GM12878 (cell line): ENCODE data around the gene ZNF574. TPM values are rescaled to one million over a fixed set of nuclear protein-coding genes. Genes with fewer than 3 reads are reported as not detected.

Experiments
- ATAC-seq: fragments of 200-7000 bp; cut with Tn5 transposase; 3 replicates; pipeline ENCODE4 v1.9.1; 2020; ENCODE audit warnings: mild to moderate bottlenecking, moderate library complexity
- BruUV-seq: library from RNA; stranded (reverse); fragments of 400-500 nt; replicated peaks from 2 replicates; lab custom pipeline; 2021; lab: Mats Ljungman, UMichigan
- CTCF ChIA-PET: fragments of 300-600 bp; sonication (Branson Sonifier 250); formaldehyde crosslinking; extraction: SDS; loops from one replicate; lab custom pipeline; 2021; ENCODE audit warnings: inconsistent platforms; lab: Yijun Ruan, JAX
- POLR2A ChIA-PET: fragments of 350-600 bp; formaldehyde crosslinking; extraction: SDS; loops from one replicate; lab custom pipeline; 2021; ENCODE audit warnings: inconsistent platforms; lab: Charles Lee
- RAD21 ChIA-PET: fragments of 300-600 bp; sonication (Branson Sonifier 250); formaldehyde crosslinking; loops from one replicate; lab custom pipeline; 2023; ENCODE audit warnings: antibody characterized with exemption; ENCODE audit not compliant: unreplicated experiment; lab: Charles Lee
- SMC1A ChIA-PET: fragments of 300-600 bp; sonication (Branson Sonifier 250); formaldehyde crosslinking; loops from one replicate; lab custom pipeline; 2023; ENCODE audit not compliant: unreplicated experiment, uncharacterized antibody; lab: Charles Lee
- DNase-seq: peaks from one replicate; pipeline ENCODE4 v3.0.0-alpha.2; 2011; ENCODE audit warnings: low read depth, low spot score
- FAIRE-seq: peaks from 3 replicates; lab custom pipeline; 2011; peaks lifted over from hg19 to GRCh38; lab: Jason Lieb, UNC
- H2AFZ ChIP-seq: 2 replicates; pipeline ENCODE4 v1.6.0; 2011; ENCODE audit warnings: low read depth, low read length, control low read depth; ENCODE audit not compliant: control insufficient read depth
- H3K27ac ChIP-seq: 2 replicates; pipeline ENCODE4 v1.5.1; 2011; ENCODE audit warnings: control low read depth; ENCODE audit not compliant: control insufficient read depth, insufficient read depth
- H3K27me3 ChIP-seq, 2 experiments: replicated peaks in 1 of 2; 2 replicates each; pipeline versions ENCODE4 v1.6.0 to v1.6.1; 2011; ENCODE audit warnings: low read length in 1 of 2; ENCODE audit not compliant: control insufficient read depth in 2 of 2, insufficient read depth in 2 of 2
- H3K36me3 ChIP-seq, 2 experiments: 2 replicates each; pipeline ENCODE4 v1.5.1; 2011; ENCODE audit warnings: low read length in 1 of 2; ENCODE audit not compliant: control insufficient read depth in 2 of 2, insufficient read depth in 2 of 2
- H3K4me1 ChIP-seq: 2 replicates; pipeline ENCODE4 v1.6.1; 2011; ENCODE audit warnings: mild to moderate bottlenecking, low read length, moderate library complexity, mixed read lengths; ENCODE audit not compliant: control insufficient read depth, insufficient read depth
- H3K4me2 ChIP-seq: 2 replicates; pipeline ENCODE4 v1.6.0; 2011; ENCODE audit warnings: control low read depth; ENCODE audit not compliant: control insufficient read depth, insufficient read depth
- H3K4me3 ChIP-seq: fragments of 200-600 bp; sonication (generic); 2 replicates; pipeline ENCODE4 v1.5.1; 2016
- H3K79me2 ChIP-seq: 2 replicates; pipeline ENCODE4 v1.6.0; 2011; ENCODE audit warnings: low read length; ENCODE audit not compliant: control insufficient read depth, insufficient read depth
- H3K9ac ChIP-seq: 2 replicates; pipeline ENCODE4 v1.8.0; 2011; ENCODE audit warnings: low read length, control low read depth, mixed read lengths; ENCODE audit not compliant: control insufficient read depth, insufficient read depth
- H3K9me3 ChIP-seq: replicated peaks from 3 replicates; pipeline ENCODE4 v1.5.1; 2011; ENCODE audit warnings: mild to moderate bottlenecking, low read length; ENCODE audit not compliant: control insufficient read depth, insufficient read depth
- H4K20me1 ChIP-seq: 2 replicates; pipeline ENCODE4 v1.6.0; 2011; ENCODE audit not compliant: control insufficient read depth, insufficient read depth
- CBFB ChIP-seq: IDR thresholded peaks from 2 replicates; pipeline ENCODE4 v1.6.1; 2016; ENCODE audit warnings: antibody characterized with exemption, low read depth
- CEBPB ChIP-seq, 2 experiments: fragments of 150-350 bp in 1 of 2; IDR thresholded peaks; 2 replicates each; pipeline ENCODE4 v1.6.1; 2012 to 2014; ENCODE audit warnings: low read depth in 2 of 2, low read length in 2 of 2, borderline replicate concordance in 1 of 2, inconsistent platforms in 1 of 2
- EED ChIP-seq: sonication (generic); IDR thresholded peaks from 2 replicates; pipeline ENCODE4 v1.6.1; 2016; ENCODE audit warnings: antibody characterized with exemption, low read depth
- JUNB ChIP-seq: IDR thresholded peaks from 2 replicates; pipeline ENCODE4 v1.6.1; 2016; ENCODE audit warnings: antibody characterized with exemption, mild to moderate bottlenecking
- MEF2A ChIP-seq: IDR thresholded peaks from 2 replicates; pipeline ENCODE4 v1.6.1; 2011; ENCODE audit warnings: low read depth, mild to moderate bottlenecking, low read length, moderate library complexity; ENCODE audit not compliant: insufficient read depth
- POLR2AphosphoS5 ChIP-seq: IDR thresholded peaks from 2 replicates; pipeline ENCODE4 v1.6.1; 2011; ENCODE audit warnings: mild to moderate bottlenecking, low read length, inconsistent platforms
- RB1 ChIP-seq: fragments of 450-650 bp; formaldehyde crosslinking; IDR thresholded peaks from 2 replicates; pipeline ENCODE4 v1.6.1; 2017; ENCODE audit warnings: mild to moderate bottlenecking, borderline replicate concordance
- RBBP5 ChIP-seq: fragments of 200-600 bp; sonication (generic); conservative IDR thresholded peaks from 2 replicates; pipeline ENCODE4 v1.6.1; 2016
- SMC3 ChIP-seq: IDR thresholded peaks from 2 replicates; pipeline ENCODE4 v1.6.1; 2011; ENCODE audit warnings: low read length, improper control_type of control experiment, borderline replicate concordance
- SP1 ChIP-seq: IDR thresholded peaks from one replicate; pipeline ENCODE4 v1.6.1; 2011; ENCODE audit warnings: low read depth, low read length
- SREBF1 ChIP-seq: IDR thresholded peaks from 2 replicates; pipeline ENCODE4 v1.6.1; 2012; ENCODE audit warnings: mild to moderate bottlenecking, low read length
- TCF3 ChIP-seq: IDR thresholded peaks from 2 replicates; pipeline ENCODE4 v1.6.1; 2012; ENCODE audit warnings: low read depth, mild to moderate bottlenecking, low read length, borderline replicate concordance; ENCODE audit not compliant: insufficient read depth
- YY1 ChIP-seq: IDR thresholded peaks from 2 replicates; pipeline ENCODE4 v1.6.1; 2011; ENCODE audit warnings: low read depth, mild to moderate bottlenecking, low read length
- ZNF217 ChIP-seq: fragments of 450-650 bp; IDR thresholded peaks from 2 replicates; pipeline ENCODE4 v1.6.1; 2017; ENCODE audit warnings: antibody characterized with exemption, mild to moderate bottlenecking
- ZNF274 ChIP-seq: IDR thresholded peaks from one replicate; pipeline ENCODE4 v1.8.0; 2011; ENCODE audit not compliant: insufficient read length, insufficient read depth
- ZZZ3 ChIP-seq: IDR thresholded peaks from 2 replicates; pipeline ENCODE4 v1.6.1; 2011; ENCODE audit warnings: low read depth; ENCODE audit not compliant: control insufficient read depth, insufficient read length
- WGBS: methylation state at CpG from one replicate; pipeline ENCODE4 v1.1.6; 2016; ENCODE audit warnings: low lambda C conversion rate; ENCODE audit not compliant: insufficient replicate concordance, insufficient coverage; ENCODE audit errors: missing lambda C conversion rate; 5-methylcytosine and 5-hydroxymethylcytosine counted together
- in situ Hi-C: fragments of 300-500 bp; cut with MboI; formaldehyde crosslinking; loops from 9 replicates; pipeline ENCODE4 v1.14.3; 2018; ENCODE audit warnings: mixed read lengths
- intact Hi-C: fragments of 100-400 bp; cut with micrococcal nuclease; formaldehyde crosslinking; loops from one replicate; pipeline ENCODE4 v1.14.2; 2022; ENCODE audit not compliant: unreplicated experiment
- polyA plus RNA-seq, 11 experiments: library from polyadenylated mRNA; depleted of rRNA in 4 of 11; unstranded in 6 of 11; stranded (reverse) in 5 of 11; fragments of >200 nt; fragmentation: Nextera tagmentation in 4 of 11; fragmentation: Illumina TruSeq in 1 of 11; extraction: Ambion mirVana in 4 of 11; extraction: Trizol in 1 of 11; gene quantifications; 1 replicate in 1 of 11; 2 replicates in 10 of 11; pipeline versions ENCODE4 v1.2.1 to v1.2.3, GENCODE V29; 2011 to 2016; ENCODE audit warnings: inconsistent platforms in 2 of 11, missing spikeins in 2 of 11, low read depth in 1 of 11
- total RNA-seq, 4 experiments: library from RNA; depleted of rRNA in 3 of 4; stranded (reverse); fragments of >200 nt in 3 of 4; fragmentation: Illumina TruSeq in 1 of 4; extraction: Trizol in 1 of 4; gene quantifications; 2 replicates each; pipeline versions ENCODE4 v1.2.1 to v1.2.3, GENCODE V29; 2013 to 2021
- TF ChIP-seq, protein P1 (sequence below): fragments of 450-650 bp; conservative IDR thresholded peaks from 2 replicates; pipeline ENCODE4 v1.6.1; 2017; ENCODE audit warnings: mild to moderate bottlenecking, moderate library complexity
- TF ChIP-seq, protein P2 (sequence below): fragments of 450-650 bp; formaldehyde crosslinking; IDR thresholded peaks from 2 replicates; pipeline ENCODE4 v1.5.0; 2022; ENCODE audit warnings: mild to moderate bottlenecking, missing genetic modification characterization

Gene ZNF574
- total and polyA plus RNA-seq, 10 of the 15 experiments (the other 5 are each of a cell fraction or from before 2014, with no cell fraction given), result 0.32 to 25.6 (median 11.4) TPM

DNA sequence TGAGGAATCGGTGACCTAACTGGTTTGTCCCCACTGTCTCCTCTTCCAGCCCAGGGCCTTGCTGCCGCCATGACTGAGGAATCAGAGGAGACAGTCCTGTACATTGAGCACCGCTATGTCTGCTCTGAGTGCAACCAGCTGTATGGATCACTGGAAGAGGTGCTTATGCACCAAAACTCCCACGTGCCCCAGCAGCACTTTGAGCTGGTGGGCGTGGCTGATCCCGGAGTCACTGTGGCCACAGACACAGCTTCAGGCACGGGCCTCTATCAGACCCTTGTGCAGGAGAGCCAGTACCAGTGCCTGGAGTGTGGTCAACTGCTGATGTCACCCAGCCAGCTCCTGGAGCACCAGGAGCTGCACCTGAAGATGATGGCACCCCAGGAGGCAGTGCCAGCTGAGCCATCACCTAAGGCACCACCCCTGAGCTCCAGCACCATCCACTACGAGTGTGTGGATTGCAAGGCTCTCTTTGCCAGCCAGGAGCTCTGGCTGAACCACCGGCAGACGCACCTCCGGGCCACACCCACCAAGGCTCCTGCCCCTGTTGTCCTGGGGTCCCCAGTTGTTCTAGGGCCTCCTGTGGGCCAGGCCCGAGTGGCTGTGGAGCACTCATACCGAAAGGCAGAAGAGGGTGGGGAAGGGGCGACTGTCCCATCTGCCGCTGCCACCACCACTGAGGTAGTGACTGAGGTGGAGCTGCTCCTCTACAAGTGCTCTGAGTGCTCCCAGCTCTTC is 2.7 kb downstream of the ZNF574 start:
- CTCF ChIA-PET, result interaction anchor here (0.6 kb wide), 1 partner anchor 74 kb away, joined by 3 read pairs; no protein-coding TSS in a partner anchor
- TF ChIP-seq RB1 (no peak), EED (no peak), SREBF1 (no peak), YY1 (no peak), POLR2AphosphoS5 (no peak), SMC3 (no peak), JUNB (no peak), ZNF217 (no peak), MEF2A (no peak), ZZZ3 (no peak), ZNF274 (no peak), SP1 (no peak), RBBP5 (no peak), TCF3 (no peak), CEBPB (IDR thresholded peaks at IDR 0.05; ENCODE audit: borderline replicate concordance in 1 of 2, low read depth in 2 of 2, low read length in 2 of 2) (no peak), CBFB (no peak)
- TF ChIP-seq, protein P1, sequence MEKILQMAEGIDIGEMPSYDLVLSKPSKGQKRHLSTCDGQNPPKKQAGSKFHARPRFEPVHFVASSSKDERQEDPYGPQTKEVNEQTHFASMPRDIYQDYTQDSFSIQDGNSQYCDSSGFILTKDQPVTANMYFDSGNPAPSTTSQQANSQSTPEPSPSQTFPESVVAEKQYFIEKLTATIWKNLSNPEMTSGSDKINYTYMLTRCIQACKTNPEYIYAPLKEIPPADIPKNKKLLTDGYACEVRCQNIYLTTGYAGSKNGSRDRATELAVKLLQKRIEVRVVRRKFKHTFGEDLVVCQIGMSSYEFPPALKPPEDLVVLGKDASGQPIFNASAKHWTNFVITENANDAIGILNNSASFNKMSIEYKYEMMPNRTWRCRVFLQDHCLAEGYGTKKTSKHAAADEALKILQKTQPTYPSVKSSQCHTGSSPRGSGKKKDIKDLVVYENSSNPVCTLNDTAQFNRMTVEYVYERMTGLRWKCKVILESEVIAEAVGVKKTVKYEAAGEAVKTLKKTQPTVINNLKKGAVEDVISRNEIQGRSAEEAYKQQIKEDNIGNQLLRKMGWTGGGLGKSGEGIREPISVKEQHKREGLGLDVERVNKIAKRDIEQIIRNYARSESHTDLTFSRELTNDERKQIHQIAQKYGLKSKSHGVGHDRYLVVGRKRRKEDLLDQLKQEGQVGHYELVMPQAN, result no peak
- TF ChIP-seq, protein P2, sequence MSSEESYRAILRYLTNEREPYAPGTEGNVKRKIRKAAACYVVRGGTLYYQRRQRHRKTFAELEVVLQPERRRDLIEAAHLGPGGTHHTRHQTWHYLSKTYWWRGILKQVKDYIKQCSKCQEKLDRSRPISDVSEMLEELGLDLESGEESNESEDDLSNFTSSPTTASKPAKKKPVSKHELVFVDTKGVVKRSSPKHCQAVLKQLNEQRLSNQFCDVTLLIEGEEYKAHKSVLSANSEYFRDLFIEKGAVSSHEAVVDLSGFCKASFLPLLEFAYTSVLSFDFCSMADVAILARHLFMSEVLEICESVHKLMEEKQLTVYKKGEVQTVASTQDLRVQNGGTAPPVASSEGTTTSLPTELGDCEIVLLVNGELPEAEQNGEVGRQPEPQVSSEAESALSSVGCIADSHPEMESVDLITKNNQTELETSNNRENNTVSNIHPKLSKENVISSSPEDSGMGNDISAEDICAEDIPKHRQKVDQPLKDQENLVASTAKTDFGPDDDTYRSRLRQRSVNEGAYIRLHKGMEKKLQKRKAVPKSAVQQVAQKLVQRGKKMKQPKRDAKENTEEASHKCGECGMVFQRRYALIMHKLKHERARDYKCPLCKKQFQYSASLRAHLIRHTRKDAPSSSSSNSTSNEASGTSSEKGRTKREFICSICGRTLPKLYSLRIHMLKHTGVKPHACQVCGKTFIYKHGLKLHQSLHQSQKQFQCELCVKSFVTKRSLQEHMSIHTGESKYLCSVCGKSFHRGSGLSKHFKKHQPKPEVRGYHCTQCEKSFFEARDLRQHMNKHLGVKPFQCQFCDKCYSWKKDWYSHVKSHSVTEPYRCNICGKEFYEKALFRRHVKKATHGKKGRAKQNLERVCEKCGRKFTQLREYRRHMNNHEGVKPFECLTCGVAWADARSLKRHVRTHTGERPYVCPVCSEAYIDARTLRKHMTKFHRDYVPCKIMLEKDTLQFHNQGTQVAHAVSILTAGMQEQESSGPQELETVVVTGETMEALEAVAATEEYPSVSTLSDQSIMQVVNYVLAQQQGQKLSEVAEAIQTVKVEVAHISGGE (CRISPR knock-in tag), result no peak

More for the DNA sequence above, 2.7 kb downstream of the ZNF574 start:
- H3K4me1 ChIP-seq, result peaks cover 16% of the 10 kb centered on the region
- H3K4me2 ChIP-seq, result no peak overlapping the region
- DNase-seq (no peak), FAIRE-seq (no peak), ATAC-seq (no peak)
- H2AFZ ChIP-seq, result no peak overlapping the region
- WGBS, result 85% methylated on average over 14 of the region's 15 CpGs
- no peaks in the 10 kb centered on the region for H3K27me3 ChIP-seq
- ChIA-PET RAD21 (interaction anchor here (0.8 kb wide), 1 partner anchor 700 kb away, joined by 3 read pairs; no protein-coding TSS in a partner anchor), SMC1A (interaction anchor here (1.0 kb wide), 1 partner anchor 120 kb away, joined by 3 read pairs; no protein-coding TSS in a partner anchor), POLR2A (no interaction called here)
- BruUV-seq, result TSS peak; percentile 38
- H3K27ac ChIP-seq, result no peak overlapping the region
- peaks cover 32% of the 10 kb centered on the region for H3K79me2 ChIP-seq
- no peak overlapping the region for H3K4me3 ChIP-seq
- no peak overlapping the region for H3K9ac ChIP-seq
- in situ Hi-C loops, result no loop called here
- H3K9me3 ChIP-seq, result no peaks in the 10 kb centered on the region
- intact Hi-C loops, result no loop called here
- H4K20me1 ChIP-seq, result peaks cover 5% of the 10 kb centered on the region; the same call in 1 of the 2 replicates
- peaks cover 18 to 30% of the 10 kb centered on the region in 2 experiments; a peak in 3 of 4 replicates for H3K36me3 ChIP-seq
